ENCODE measurements around the gene FGF22.
"Not testable (repeated sequence)": the region's sequence is repeated elsewhere in the genome, so short reads cannot be mapped to it uniquely, and the experiment has no call there.

The FGF22 gene

DNA sequence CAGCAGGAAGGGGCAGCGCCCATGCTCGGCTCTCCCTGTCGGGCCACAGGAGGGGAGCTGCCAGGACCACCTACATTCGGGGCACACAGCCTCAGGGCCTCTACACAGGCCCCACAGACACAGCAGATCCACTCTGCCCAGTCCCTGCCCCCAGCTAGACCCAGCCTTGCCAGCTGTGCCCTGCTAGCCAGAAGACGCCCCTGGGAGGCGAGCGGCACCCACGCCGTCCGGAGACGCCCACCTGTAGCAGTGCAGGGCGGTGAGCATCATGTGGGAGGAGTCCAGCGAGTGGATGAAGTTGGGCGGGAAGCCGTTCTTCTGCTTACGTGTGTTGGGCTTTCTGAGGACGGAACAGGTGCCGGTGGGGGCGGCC, 21.4 kb upstream of the FGF22 start:
- TF ChIP-seq, protein P1, sequence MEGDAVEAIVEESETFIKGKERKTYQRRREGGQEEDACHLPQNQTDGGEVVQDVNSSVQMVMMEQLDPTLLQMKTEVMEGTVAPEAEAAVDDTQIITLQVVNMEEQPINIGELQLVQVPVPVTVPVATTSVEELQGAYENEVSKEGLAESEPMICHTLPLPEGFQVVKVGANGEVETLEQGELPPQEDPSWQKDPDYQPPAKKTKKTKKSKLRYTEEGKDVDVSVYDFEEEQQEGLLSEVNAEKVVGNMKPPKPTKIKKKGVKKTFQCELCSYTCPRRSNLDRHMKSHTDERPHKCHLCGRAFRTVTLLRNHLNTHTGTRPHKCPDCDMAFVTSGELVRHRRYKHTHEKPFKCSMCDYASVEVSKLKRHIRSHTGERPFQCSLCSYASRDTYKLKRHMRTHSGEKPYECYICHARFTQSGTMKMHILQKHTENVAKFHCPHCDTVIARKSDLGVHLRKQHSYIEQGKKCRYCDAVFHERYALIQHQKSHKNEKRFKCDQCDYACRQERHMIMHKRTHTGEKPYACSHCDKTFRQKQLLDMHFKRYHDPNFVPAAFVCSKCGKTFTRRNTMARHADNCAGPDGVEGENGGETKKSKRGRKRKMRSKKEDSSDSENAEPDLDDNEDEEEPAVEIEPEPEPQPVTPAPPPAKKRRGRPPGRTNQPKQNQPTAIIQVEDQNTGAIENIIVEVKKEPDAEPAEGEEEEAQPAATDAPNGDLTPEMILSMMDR (IDR thresholded peaks at IDR 0.05; ENCODE audit: low read depth, low read length, missing control alignments) = no peak
- no peak for DNase-seq (ENCODE audit: low read depth)
- H3K4me3 ChIP-seq (ENCODE audit: low read depth, low read length) = no peak overlapping the region
- in situ Hi-C loops (cut with HindIII; ENCODE audit: low sequenced_read_pairs) = no loop called here

DNA sequence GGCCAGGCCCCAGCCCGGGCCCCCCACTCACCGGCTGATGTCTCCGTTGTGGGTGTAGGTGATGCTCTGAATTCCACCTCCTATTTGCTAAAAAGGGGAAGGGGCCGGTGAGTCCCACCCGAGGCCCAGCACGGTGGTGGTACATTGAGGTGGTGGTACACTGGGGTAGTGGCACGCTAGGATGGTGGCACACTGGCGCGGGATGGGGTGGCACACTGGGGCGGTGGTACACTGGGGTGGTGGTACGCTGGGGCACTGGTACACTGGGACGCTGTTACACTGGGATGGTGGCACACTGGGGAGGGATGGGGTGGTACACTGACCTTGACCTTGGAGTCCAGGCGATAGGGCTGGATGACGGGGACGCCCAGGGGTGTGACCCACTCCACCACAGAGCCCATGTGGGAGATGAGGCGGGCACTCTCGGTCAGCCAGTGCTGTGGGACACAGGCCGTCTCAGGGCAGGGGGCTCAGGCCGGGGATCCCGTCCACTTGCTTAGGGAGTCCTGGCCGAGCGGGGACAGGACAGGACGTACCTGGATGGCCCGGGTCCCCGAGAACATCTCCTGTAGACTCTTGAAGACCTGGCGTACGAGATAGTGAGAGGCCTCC, 20.9 kb upstream of the FGF22 start:
- no peak overlapping the region for H3K4me3 ChIP-seq (ENCODE audit: low read depth, low read length)
- DNase-seq (ENCODE audit: low read depth) = no peak
- TF ChIP-seq, protein P1 (IDR thresholded peaks at IDR 0.05; ENCODE audit: low read depth, low read length, missing control alignments) = no peak
- in situ Hi-C loops (cut with HindIII; ENCODE audit: low sequenced_read_pairs) = no loop called here

DNA sequence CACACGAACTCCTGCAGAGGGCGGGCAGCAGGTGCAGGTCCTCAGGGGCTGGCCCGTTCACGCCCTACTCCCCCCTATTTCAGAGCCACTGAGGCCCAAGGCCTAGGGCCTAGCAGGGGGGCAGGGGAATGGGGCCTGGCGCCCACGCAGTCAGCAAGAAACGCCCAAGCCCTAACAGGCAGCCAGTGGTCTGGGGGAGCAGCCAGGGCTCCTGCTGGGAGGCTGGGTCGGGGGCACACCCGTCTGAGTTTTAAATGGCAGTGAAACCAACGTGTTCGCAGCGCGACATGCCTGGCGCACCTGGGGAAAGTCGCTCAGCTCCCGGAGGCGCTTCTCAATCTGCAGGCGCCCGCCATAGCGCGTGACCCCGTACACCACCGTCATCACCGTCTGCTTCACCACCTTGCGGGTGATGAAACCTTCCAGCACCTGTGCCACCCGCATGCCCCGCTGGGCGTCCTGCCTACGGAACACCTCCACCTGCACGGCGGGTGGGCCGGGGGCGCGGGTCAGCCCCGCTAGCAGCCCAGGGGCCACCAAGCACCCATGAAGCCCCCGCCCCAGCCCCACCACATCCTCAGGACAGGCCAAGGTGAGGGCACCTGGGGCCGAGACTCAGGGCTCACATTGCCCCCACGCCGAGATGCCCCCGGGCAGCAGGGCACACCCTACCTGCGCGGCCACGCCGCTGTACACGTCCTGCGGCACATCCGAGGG, 20.2 kb upstream of the FGF22 start:
- TF ChIP-seq, protein P1 (IDR thresholded peaks at IDR 0.05; ENCODE audit: low read depth, low read length, missing control alignments) = no peak
- in situ Hi-C loops (cut with HindIII; ENCODE audit: low sequenced_read_pairs) = no loop called here
- no peak for DNase-seq (ENCODE audit: low read depth)
- no peak overlapping the region for H3K4me3 ChIP-seq (ENCODE audit: low read depth, low read length)

DNA sequence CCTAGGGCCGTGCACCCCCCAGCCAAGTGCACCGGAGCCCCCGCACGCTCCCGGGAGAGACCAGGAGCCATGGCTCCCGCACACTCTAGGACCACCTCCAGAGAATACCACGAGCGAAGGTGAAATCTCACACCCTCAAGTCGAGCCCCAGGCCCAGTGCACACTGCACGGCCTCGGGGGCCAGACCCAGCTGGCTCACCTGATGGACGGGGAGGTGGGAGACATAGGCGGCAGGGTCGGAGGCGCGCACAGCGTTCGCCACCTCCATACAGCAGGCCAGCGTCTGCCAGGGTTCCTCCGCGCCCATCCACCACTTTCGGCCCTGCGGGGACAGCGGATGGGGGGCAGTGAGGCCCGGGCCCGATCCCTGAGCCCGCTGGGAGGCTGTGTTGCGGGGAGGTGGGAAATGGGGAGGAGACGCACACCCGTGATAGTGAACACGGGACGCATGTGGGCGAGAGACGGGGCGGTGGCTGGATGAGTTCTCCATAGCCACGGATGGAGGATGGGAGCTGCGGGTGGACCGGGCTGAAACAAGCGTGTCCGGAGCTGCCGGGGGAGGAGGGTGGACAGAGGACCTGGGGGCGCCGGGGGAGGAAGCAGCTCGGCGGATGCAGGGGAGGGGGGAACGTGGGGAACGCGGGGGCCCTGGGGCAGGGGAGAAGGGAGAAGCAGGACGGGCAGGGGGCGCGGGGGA, 19.4 kb upstream of the FGF22 start:
- in situ Hi-C loops (cut with HindIII; ENCODE audit: low sequenced_read_pairs) = no loop called here
- DNase-seq (ENCODE audit: low read depth) = no peak
- TF ChIP-seq, protein P1 (IDR thresholded peaks at IDR 0.05; ENCODE audit: low read depth, low read length, missing control alignments) = no peak
- H3K4me3 ChIP-seq (ENCODE audit: low read depth, low read length) = no peak overlapping the region

DNA sequence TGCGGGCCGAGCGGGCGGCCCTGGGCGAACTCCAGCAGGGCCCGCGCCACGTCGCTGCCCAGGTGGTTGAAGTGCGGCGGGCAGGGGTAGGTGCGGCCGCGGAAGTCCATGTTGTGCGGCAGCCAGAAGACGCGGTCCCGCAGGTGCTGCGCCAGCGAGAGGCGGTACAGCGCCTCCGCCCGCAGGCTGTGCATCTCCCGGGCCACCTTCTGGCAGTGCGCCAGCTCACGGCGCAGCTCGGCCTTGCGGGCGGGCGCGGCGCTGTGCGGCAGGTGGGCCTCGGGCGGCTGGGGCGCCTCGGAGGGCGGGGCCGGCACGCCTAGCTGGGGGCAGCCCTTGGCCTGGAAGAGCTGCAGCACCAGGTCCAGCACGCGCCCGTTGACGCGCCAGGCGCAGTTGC, 18.5 kb upstream of the FGF22 start:
- H3K4me3 ChIP-seq (ENCODE audit: low read depth, low read length); DNase-seq (ENCODE audit: low read depth); in situ Hi-C loops (cut with HindIII; ENCODE audit: low sequenced_read_pairs): not testable (repeated sequence)

DNA sequence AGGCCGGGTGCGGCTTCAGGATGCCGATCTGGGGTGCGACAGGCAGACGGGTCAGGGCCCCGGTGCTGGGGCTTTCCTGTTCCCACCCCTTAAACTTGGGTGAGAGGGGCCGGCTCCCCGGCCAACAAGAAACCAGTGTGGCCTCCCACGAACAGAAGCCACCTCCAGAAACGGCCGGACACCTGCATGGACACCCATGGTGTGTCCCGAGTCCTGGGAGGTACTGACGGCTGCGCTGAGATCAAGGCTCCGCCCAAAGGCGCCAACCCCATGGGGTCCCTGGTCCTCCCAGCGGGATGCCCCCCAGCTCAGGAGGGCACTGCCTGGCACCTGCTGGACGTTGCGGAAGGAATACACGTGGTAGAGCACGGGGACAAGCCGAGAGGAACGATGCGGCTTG, 17.9 kb upstream of the FGF22 start:
- TF ChIP-seq, protein P1 (IDR thresholded peaks at IDR 0.05; ENCODE audit: low read depth, low read length, missing control alignments) = no peak
- in situ Hi-C loops (cut with HindIII; ENCODE audit: low sequenced_read_pairs) = no loop called here
- no peak overlapping the region for H3K4me3 ChIP-seq (ENCODE audit: low read depth, low read length)
- no peak for DNase-seq (ENCODE audit: low read depth)

DNA sequence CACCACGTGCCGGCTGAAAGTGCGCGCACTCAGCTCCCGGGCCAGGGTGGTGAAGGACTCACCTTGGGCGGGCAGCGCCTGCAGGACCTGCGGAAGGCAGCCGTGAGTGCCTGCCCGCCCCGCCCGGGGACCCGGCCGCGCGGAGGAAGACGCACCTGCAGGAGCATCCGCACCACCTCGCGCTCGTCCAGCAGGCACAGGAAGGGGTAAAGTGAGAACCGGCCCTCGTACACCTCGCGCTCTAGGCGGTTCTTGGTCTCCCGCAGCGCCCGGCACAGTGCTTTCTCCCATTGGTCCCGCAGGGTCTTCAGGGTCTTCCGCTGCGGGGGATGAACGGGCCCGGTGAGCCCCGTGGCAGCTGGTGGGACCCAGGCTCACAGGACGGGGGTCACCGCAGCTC, 17.0 kb upstream of the FGF22 start:
- in situ Hi-C loops (cut with HindIII; ENCODE audit: low sequenced_read_pairs) = no loop called here
- no peak for DNase-seq (ENCODE audit: low read depth)
- no peak overlapping the region for H3K4me3 ChIP-seq (ENCODE audit: low read depth, low read length)
- TF ChIP-seq, protein P1 (IDR thresholded peaks at IDR 0.05; ENCODE audit: low read depth, low read length, missing control alignments) = no peak
